A673 (cell line): Measurements from ENCODE around the gene MGME1.

Source experiments
- CTCF ChIP-seq: fragments of 300-800, 200-600 bp; sonication (generic); conservative IDR thresholded peaks from 2 replicates; pipeline ENCODE4 v1.5.1; 2017; ENCODE audit warnings: low read depth, mild to moderate bottlenecking, antibody characterized with exemption, low read length, moderate library complexity, mixed read lengths
- EZH2 ChIP-seq: fragments of 200-600 bp; sonication (generic); IDR thresholded peaks from 2 replicates; pipeline ENCODE4 v1.6.1; 2017; ENCODE audit warnings: borderline replicate concordance, low read depth, mild to moderate bottlenecking, mixed read lengths, antibody characterized with exemption, low read length; ENCODE audit not compliant: poor library complexity, severe bottlenecking

- no peak for TF ChIP-seq EZH2
- TF ChIP-seq CTCF: no peak
Measured at GRCh38 chr20:18032977-18033892, 64.4 kb downstream of the MGME1 start.
